ENCODE results near the gene KRT12.
A peak's percentile ranks its signal among the peaks of the same experiment; 100 is the strongest.
"Not testable (repeated sequence)": the region's sequence is repeated elsewhere in the genome, so short reads cannot be mapped to it uniquely, and the experiment has no call there.

The KRT12 gene

GRCh38 chr17:40818733-40819527, 48.1 kb downstream of the KRT12 start:
- FAIRE-seq (peak; percentile 66), DNase-seq (ENCODE audit: extremely low spot score, insufficient read length, low read depth) (peak; percentile 54)

- no peak for FAIRE-seq
These were observed 48.7 kb downstream of the KRT12 start for GRCh38 chr17:40818343-40818732.

GRCh38 chr17:40817103-40817682, 49.8 kb downstream of the KRT12 start:
- DNase-seq (ENCODE audit: extremely low spot score, insufficient read length, low read depth): no peak
- no peak for FAIRE-seq

More at GRCh38 chr17:40818343-40818732, 48.7 kb downstream of the KRT12 start:
- no peak for DNase-seq (ENCODE audit: extremely low spot score, insufficient read length, low read depth)

- DNase-seq (ENCODE audit: extremely low spot score, insufficient read length, low read depth) (no peak), FAIRE-seq (no peak)
These were observed 50.5 kb downstream of the KRT12 start for GRCh38 chr17:40816569-40816968.

GRCh38 chr17:40815381-40815780, 51.6 kb downstream of the KRT12 start:
- no peak for FAIRE-seq
- DNase-seq (ENCODE audit: extremely low spot score, insufficient read length, low read depth): no peak

GRCh38 chr17:40814657-40815056, 52.4 kb downstream of the KRT12 start:
- not testable (repeated sequence) for FAIRE-seq; DNase-seq (ENCODE audit: extremely low spot score, insufficient read length, low read depth)

GRCh38 chr17:40813804-40814203, 53.2 kb downstream of the KRT12 start:
- DNase-seq (ENCODE audit: extremely low spot score, insufficient read length, low read depth) (no peak), FAIRE-seq (no peak)

GRCh38 chr17:40812639-40813038, 54.4 kb downstream of the KRT12 start:
- DNase-seq (ENCODE audit: extremely low spot score, insufficient read length, low read depth) (no peak), FAIRE-seq (no peak)

All from GM18507 (cell line).